ENCODE data around the gene METRNL. TPM values are rescaled to one million over a fixed set of nuclear protein-coding genes. Genes with fewer than 3 reads are reported as not detected.

METRNL gene
- total RNA-seq, 1 experiment from 2014 or later, result 33.8 TPM

- DNase-seq, result peak in 1 of 2 experiments; percentile 58
- intact Hi-C loops (cut with micrococcal nuclease; ENCODE audit: unreplicated experiment), result no loop called here
- TSS peak; percentile 38 for BruUV-seq (replicated peaks)
- H3K27me3 ChIP-seq (replicated peaks; ENCODE audit: control insufficient read depth, insufficient read depth, low read length), result no peaks in the 10 kb centered on the region; the same call in 1 of the 2 replicates
- peaks cover 47% of the 10 kb centered on the region for H3K36me3 Mint-ChIP-seq (ENCODE audit: insufficient read depth, unreplicated experiment)
- peaks cover 63% of the 10 kb centered on the region for H3K4me1 ChIP-seq
- H3K36me3 ChIP-seq (ENCODE audit: control insufficient read depth, insufficient read depth, low read length), result peaks cover 5% of the 10 kb centered on the region
- TF ChIP-seq CTCF (IDR thresholded peaks at IDR 0.05; ENCODE audit: insufficient read depth in 1 of 2, low read depth in 1 of 2, low read length in 1 of 2, severe bottlenecking in 1 of 2, unreplicated experiment in 1 of 2), result no peak
- POLR2A ChIA-PET, result no interaction called here
- H3K4me3 ChIP-seq (ENCODE audit: low read depth, low read length), result peak overlapping the region; percentile 60
- H3K4me1 Mint-ChIP-seq (ENCODE audit: low read depth, unreplicated experiment), result peaks cover 25% of the 10 kb centered on the region
- H3K9me3 ChIP-seq, result no peaks in the 10 kb centered on the region
- H3K27ac Mint-ChIP-seq (ENCODE audit: unreplicated experiment), result peak overlapping the region; percentile 99
- CTCF ChIA-PET, result interaction anchor here (0.6 kb wide), 1 partner anchor 1061 kb away, joined by 3 read pairs; no protein-coding TSS in a partner anchor
- no peaks in the 10 kb centered on the region for H3K9me3 Mint-ChIP-seq (ENCODE audit: unreplicated experiment)
- peaks cover 3% of the 10 kb centered on the region for H3K27me3 Mint-ChIP-seq (ENCODE audit: insufficient read depth, unreplicated experiment)
- H3K4me3 Mint-ChIP-seq (ENCODE audit: unreplicated experiment), result peak overlapping the region; percentile 55
Observed at GRCh38 chr17:83080858-83081683, 1.7 kb downstream of the METRNL start.

- peaks cover 70% of the 10 kb centered on the region for H3K4me1 ChIP-seq
- POLR2A ChIA-PET, result no interaction called here
- peaks cover 53% of the 10 kb centered on the region for H3K36me3 Mint-ChIP-seq (ENCODE audit: insufficient read depth, unreplicated experiment)
Observed at GRCh38 chr17:83081684-83082201, 2.3 kb downstream of the METRNL start.

More at GRCh38 chr17:83081684-83082201, 2.3 kb downstream of the METRNL start:
- peaks cover 3% of the 10 kb centered on the region for H3K27me3 Mint-ChIP-seq (ENCODE audit: insufficient read depth, unreplicated experiment)
- CTCF ChIA-PET, result interaction anchor here (0.6 kb wide), 1 partner anchor 1062 kb away, joined by 3 read pairs; no protein-coding TSS in a partner anchor
- Histone ChIP-seq H3K27me3 (replicated peaks; ENCODE audit: control insufficient read depth, insufficient read depth, low read length) (no peaks in the 10 kb centered on the region; the same call in 1 of the 2 replicates), H3K9me3 (no peaks in the 10 kb centered on the region), H3K4me3 (ENCODE audit: low read depth, low read length) (peak overlapping the region; percentile 60), H3K36me3 (ENCODE audit: control insufficient read depth, insufficient read depth, low read length) (peaks cover 5% of the 10 kb centered on the region)
- H3K9me3 Mint-ChIP-seq (ENCODE audit: unreplicated experiment), result no peaks in the 10 kb centered on the region
- intact Hi-C loops (cut with micrococcal nuclease; ENCODE audit: unreplicated experiment), result no loop called here
- no TSS peak for BruUV-seq (replicated peaks)
- no peak for TF ChIP-seq CTCF (IDR thresholded peaks at IDR 0.05; ENCODE audit: insufficient read depth in 1 of 2, low read depth in 1 of 2, low read length in 1 of 2, severe bottlenecking in 1 of 2, unreplicated experiment in 1 of 2)
- H3K4me3 Mint-ChIP-seq (ENCODE audit: unreplicated experiment), result peak overlapping the region; percentile 55
- peak overlapping the region; percentile 99 for H3K27ac Mint-ChIP-seq (ENCODE audit: unreplicated experiment)
- DNase-seq, result peak; percentile 71 to 83
- H3K4me1 Mint-ChIP-seq (ENCODE audit: low read depth, unreplicated experiment), result peaks cover 32% of the 10 kb centered on the region

All from Caco-2 (cell line).